Natural killer cell (primary cell): ENCODE measurements around the gene ECT2L. TPM values are rescaled to one million over a fixed set of nuclear protein-coding genes. Genes with fewer than 3 reads are reported as not detected.
A peak's percentile ranks its signal among the peaks of the same experiment; 100 is the strongest.
"Not testable (repeated sequence)": the region's sequence is repeated elsewhere in the genome, so short reads cannot be mapped to it uniquely, and the experiment has no call there.

Experiments used
- ATAC-seq, 3 donors: fragments of 150-1000 bp in 2 of 3; fragments of 200-7000 bp in 1 of 3; cut with Tn5 transposase; 1 replicate in 1 of 3; 2 replicates in 2 of 3; pipeline ENCODE4 v1.10.0; 2021; ENCODE audit warnings: mild to moderate bottlenecking in 2 of 3, moderate library complexity in 2 of 3
- DNase-seq, 2 donors: peaks; one replicate each; pipeline versions ENCODE4 v3.0.0 to v3.0.0-alpha.2; 2013 to 2021; ENCODE audit warnings: mixed read lengths in 1 of 2
- H3K27ac ChIP-seq: one replicate; pipeline ENCODE4 v1.5.1; 2013; ENCODE audit warnings: mild to moderate bottlenecking, low read length
- H3K27me3 ChIP-seq: one replicate; pipeline ENCODE4 v1.6.1; 2013; ENCODE audit warnings: low read length; ENCODE audit not compliant: control insufficient read depth, insufficient read depth
- H3K36me3 ChIP-seq: one replicate; pipeline ENCODE4 v1.6.1; 2013; ENCODE audit warnings: low read length; ENCODE audit not compliant: control insufficient read depth, insufficient read depth
- H3K4me1 ChIP-seq: one replicate; pipeline ENCODE4 v1.6.1; 2013; ENCODE audit warnings: low read length; ENCODE audit not compliant: control insufficient read depth, insufficient read depth
- H3K4me3 ChIP-seq: one replicate; pipeline ENCODE4 v1.5.1; 2013; ENCODE audit warnings: low read length
- H3K9me3 ChIP-seq: one replicate; pipeline ENCODE4 v1.6.1; 2013; ENCODE audit warnings: low read length; ENCODE audit not compliant: control insufficient read depth, insufficient read depth
- H3K27ac Mint-ChIP-seq, 2 donors: one replicate each; pipeline ENCODE4 v1.8.0; 2022; ENCODE audit warnings: mild to moderate bottlenecking in 2 of 2, mixed read lengths in 2 of 2, moderate library complexity in 1 of 2
- H3K27me3 Mint-ChIP-seq, 2 donors: one replicate each; pipeline ENCODE4 v1.8.0; 2022; ENCODE audit warnings: low read depth in 2 of 2, mixed read lengths in 2 of 2
- H3K36me3 Mint-ChIP-seq: one replicate; pipeline ENCODE4 v1.8.0; 2022; ENCODE audit warnings: mixed read lengths
- H3K4me1 Mint-ChIP-seq, 2 donors: one replicate each; pipeline ENCODE4 v1.8.0; 2022; ENCODE audit warnings: mixed read lengths in 2 of 2
- H3K4me3 Mint-ChIP-seq: one replicate; pipeline ENCODE4 v1.8.0; 2022; ENCODE audit warnings: mild to moderate bottlenecking, moderate library complexity, mixed read lengths
- H3K9me3 Mint-ChIP-seq, 2 donors: one replicate each; pipeline ENCODE4 v1.8.0; 2022; ENCODE audit warnings: mixed read lengths in 2 of 2
- whole genome bisulfite sequencing: methylation state at CpG from one replicate; pipeline ENCODE4 v1.1.7; 2013; ENCODE audit warnings: missing lambda C conversion rate; ENCODE audit not compliant: insufficient coverage; 5-methylcytosine and 5-hydroxymethylcytosine counted together
- intact Hi-C: fragments of 100-400 bp; cut with micrococcal nuclease; formaldehyde crosslinking; loops from one replicate; pipeline ENCODE4 v1.14.2; 2022
- total RNA-seq, 4 donors: library from RNA; stranded (reverse); fragments of 120-200 nt in 1 of 4; gene quantifications; one replicate each; pipeline versions ENCODE4 v1.2.3 to v1.2.4, GENCODE V29; 2013 to 2022
- TF ChIP-seq, protein P1 (sequence below): fragments of 200-600 bp; IDR thresholded peaks from one replicate; pipeline ENCODE4 v1.8.0; 2022; ENCODE audit warnings: antibody characterized with exemption

Gene ECT2L
- total RNA-seq, 3 donors from 2014 or later (not counting 1 experiment from before 2014, with no cell fraction given), result 0.12 TPM; not detected in 2

DNA sequence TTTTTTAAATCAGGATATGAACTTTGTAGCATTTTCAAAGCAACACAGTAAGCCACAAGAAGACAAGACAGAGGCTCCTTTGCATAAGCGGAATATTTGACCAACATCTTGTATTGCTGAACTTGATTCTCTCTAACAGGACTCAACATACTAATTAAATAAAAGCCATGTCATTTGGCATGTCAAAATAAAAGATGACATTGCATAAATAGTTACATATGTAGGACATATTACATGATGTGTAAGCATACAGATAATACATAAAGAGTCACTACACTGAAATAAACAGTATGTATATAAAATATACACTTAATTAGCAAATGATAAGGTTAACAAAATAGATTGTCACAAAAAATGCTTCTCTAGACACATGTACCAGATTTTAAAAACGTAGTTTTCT lies 129.9 kb downstream of the ECT2L start:
- DNase-seq (no peak), ATAC-seq (no peak)
- WGBS, result 91% methylated on average over 2 of the region's 2 CpGs
- peaks cover 30% of the 10 kb centered on the region for H3K36me3 ChIP-seq
- intact Hi-C loops, result no loop called here
- TF ChIP-seq, protein P1, sequence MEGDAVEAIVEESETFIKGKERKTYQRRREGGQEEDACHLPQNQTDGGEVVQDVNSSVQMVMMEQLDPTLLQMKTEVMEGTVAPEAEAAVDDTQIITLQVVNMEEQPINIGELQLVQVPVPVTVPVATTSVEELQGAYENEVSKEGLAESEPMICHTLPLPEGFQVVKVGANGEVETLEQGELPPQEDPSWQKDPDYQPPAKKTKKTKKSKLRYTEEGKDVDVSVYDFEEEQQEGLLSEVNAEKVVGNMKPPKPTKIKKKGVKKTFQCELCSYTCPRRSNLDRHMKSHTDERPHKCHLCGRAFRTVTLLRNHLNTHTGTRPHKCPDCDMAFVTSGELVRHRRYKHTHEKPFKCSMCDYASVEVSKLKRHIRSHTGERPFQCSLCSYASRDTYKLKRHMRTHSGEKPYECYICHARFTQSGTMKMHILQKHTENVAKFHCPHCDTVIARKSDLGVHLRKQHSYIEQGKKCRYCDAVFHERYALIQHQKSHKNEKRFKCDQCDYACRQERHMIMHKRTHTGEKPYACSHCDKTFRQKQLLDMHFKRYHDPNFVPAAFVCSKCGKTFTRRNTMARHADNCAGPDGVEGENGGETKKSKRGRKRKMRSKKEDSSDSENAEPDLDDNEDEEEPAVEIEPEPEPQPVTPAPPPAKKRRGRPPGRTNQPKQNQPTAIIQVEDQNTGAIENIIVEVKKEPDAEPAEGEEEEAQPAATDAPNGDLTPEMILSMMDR, result no peak
- Mint-ChIP-seq H3K4me1 (no peaks in the 10 kb centered on the region), H3K36me3 (no peaks in the 10 kb centered on the region), H3K27ac (no peak overlapping the region), H3K9me3 (no peaks in the 10 kb centered on the region), H3K4me3 (no peak overlapping the region), H3K27me3 (no peaks in the 10 kb centered on the region)
- no peaks in the 10 kb centered on the region for H3K27me3 ChIP-seq
- no peaks in the 10 kb centered on the region for H3K4me1 ChIP-seq
- H3K4me3 ChIP-seq, result no peak overlapping the region
- no peaks in the 10 kb centered on the region for H3K9me3 ChIP-seq
- no peak overlapping the region for H3K27ac ChIP-seq

DNA sequence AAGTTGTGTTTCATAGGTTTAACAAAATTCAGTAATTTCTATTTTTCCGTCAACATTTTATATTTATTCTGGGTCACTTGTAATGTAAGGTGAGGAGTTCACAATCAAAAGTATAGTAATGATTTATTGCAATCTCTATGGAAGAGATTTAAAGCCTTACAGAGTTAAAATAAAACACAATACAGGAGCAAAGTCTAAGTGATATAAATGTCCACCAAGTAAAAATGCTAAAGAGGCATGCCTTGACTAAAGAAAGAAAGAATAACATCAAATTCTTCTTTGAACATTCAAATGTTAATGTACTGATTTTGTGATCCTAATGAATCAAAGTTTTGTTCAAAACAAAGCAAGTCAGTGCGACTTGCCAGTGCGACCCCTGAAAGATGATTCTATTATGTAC lies 130.7 kb downstream of the ECT2L start:
- no peaks in the 10 kb centered on the region for H3K4me1 Mint-ChIP-seq
- H3K36me3 Mint-ChIP-seq, result no peaks in the 10 kb centered on the region

DNA sequence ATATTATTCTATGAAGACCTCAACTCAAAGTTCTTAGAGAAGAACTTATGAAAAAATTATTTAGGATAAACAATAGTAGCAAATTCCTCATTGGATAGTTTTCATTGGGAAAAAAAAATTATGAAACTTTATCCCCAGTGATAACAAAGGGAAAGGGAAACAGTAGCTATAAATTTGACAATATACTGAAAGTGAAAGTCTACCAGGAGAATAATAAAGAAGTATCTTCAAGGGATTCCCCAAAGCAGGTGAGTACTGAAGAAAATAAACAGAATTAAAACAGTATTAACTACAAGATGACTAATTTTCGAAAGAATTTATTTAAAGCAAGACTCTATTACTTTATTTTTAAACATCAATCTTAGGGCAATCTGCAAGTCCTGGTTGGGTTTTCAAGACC lies 135.8 kb downstream of the ECT2L start:
- TF ChIP-seq, protein P1, result no peak
- H3K36me3 Mint-ChIP-seq, result no peaks in the 10 kb centered on the region
- peak overlapping the region in 1 of 2 donors; percentile 57 for H3K27ac Mint-ChIP-seq

More for the DNA sequence above, 130.7 kb downstream of the ECT2L start:
- Mint-ChIP-seq H3K27ac (no peak overlapping the region), H3K9me3 (no peaks in the 10 kb centered on the region), H3K4me3 (no peak overlapping the region), H3K27me3 (no peaks in the 10 kb centered on the region)
- ATAC-seq, result no peak
- intact Hi-C loops, result no loop called here
- no CpG with 5 or more reads among the region's 3 CpGs for WGBS
- H3K36me3 ChIP-seq, result peaks cover 28% of the 10 kb centered on the region
- H3K9me3 ChIP-seq, result no peaks in the 10 kb centered on the region
- DNase-seq, result no peak
- TF ChIP-seq, protein P1, result no peak
- H3K27ac ChIP-seq, result no peak overlapping the region
- no peak overlapping the region for H3K4me3 ChIP-seq
- no peaks in the 10 kb centered on the region for H3K4me1 ChIP-seq
- H3K27me3 ChIP-seq, result no peaks in the 10 kb centered on the region

DNA sequence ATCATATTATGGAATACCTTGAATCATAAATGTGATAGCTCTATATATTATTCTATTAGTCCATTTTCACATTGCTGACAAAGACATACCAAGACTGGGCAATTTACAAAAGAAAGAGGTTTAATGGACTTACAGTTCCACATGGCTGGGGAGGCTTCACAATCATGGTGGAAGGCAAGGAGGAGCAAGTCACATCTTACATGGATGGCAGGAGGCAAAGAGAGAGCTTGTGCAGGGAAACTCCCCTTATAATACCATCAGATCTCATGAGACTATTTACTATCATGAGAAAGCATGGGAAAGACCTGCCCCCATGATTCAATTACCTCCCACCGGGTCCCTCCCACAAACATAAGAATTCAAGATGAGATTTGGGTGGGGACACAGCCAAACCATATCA lies 141.0 kb downstream of the ECT2L start:
- H3K9me3 ChIP-seq, H3K27me3 ChIP-seq, DNase-seq, H3K27ac Mint-ChIP-seq, H3K36me3 Mint-ChIP-seq, H3K27me3 Mint-ChIP-seq, ATAC-seq, H3K4me3 ChIP-seq, H3K27ac ChIP-seq, intact Hi-C loops, H3K4me3 Mint-ChIP-seq, H3K4me1 Mint-ChIP-seq, H3K4me1 ChIP-seq, H3K9me3 Mint-ChIP-seq: not testable (repeated sequence)
- WGBS, result no CpG with 5 or more reads among the region's 1 CpG
- H3K36me3 ChIP-seq, result peaks cover 27% of the 10 kb centered on the region

More for the DNA sequence above, 135.8 kb downstream of the ECT2L start:
- Mint-ChIP-seq H3K27me3 (no peaks in the 10 kb centered on the region), H3K9me3 (no peaks in the 10 kb centered on the region), H3K4me3 (no peak overlapping the region), H3K4me1 (peaks cover 0 to 6% of the 10 kb centered on the region in 2 donors)
- H3K4me3 ChIP-seq, result no peak overlapping the region
- 88% methylated on average over 1 of the region's 1 CpG for WGBS
- intact Hi-C loops, result no loop called here
- no peak overlapping the region for H3K27ac ChIP-seq
- H3K36me3 ChIP-seq, result peaks cover 17% of the 10 kb centered on the region
- DNase-seq (no peak), ATAC-seq (no peak)
- no peaks in the 10 kb centered on the region for H3K9me3 ChIP-seq
- no peaks in the 10 kb centered on the region for H3K4me1 ChIP-seq
- no peaks in the 10 kb centered on the region for H3K27me3 ChIP-seq
